ENCODE results near the gene P2RY8. TPM values are rescaled to one million over a fixed set of nuclear protein-coding genes. Genes with fewer than 3 reads are reported as not detected.

The P2RY8 gene
- total RNA-seq, 3 donors from 2014 or later (not counting 1 experiment from before 2014, with no cell fraction given) = 73.7 to 114 (median 107) TPM

DNA sequence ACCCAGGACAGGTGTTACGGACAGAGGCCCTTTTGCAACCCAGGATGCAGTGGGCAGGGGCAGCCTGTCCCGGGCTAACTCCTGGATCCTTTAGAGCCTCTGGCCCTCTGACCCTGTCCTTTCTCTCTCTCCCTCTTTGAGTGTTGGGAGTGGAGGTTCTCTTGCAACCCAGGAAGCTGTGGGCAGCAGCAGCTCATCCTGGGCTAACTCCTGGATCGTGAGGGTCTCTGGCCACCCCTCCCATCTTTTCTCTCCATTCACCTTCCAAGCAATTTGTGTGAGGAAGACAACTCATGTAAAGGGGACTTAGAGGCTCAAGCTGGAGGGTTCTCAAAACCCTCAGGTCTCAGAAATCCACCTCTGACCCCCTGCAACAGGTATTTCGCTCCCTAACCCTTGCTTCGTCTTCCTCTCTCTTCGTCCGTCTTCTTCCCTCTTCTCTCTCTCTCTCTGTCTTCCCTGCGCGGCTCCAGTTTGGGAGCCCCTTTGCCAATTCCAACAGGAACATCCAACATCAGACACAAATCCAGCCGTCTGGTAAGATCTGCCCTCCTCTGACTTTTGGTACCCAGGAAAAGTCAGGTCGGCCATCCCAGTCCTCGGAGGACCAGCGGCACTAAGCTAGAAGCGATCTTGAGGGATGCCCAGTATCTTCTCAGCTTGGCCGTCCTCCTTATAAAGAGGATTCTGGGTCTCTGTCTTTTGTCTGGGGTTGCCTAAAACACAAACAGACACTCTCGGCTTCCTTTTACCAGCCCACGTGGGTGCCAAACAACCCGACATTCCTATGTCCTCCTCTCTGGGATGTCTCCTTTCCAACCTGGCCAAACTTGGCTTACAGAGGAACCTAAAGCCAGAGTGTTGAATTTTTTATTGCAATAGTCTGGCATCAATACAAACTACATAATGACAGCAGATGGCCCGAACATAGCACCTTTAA, 92.2 kb downstream of the P2RY8 start:
- no peak for ATAC-seq
- 97% methylated on average over 19 of the region's 19 CpGs for WGBS (ENCODE audit: insufficient coverage)
- H3K27me3 Mint-ChIP-seq (ENCODE audit: low read depth in 2 of 2) = no peaks in the 10 kb centered on the region

DNA sequence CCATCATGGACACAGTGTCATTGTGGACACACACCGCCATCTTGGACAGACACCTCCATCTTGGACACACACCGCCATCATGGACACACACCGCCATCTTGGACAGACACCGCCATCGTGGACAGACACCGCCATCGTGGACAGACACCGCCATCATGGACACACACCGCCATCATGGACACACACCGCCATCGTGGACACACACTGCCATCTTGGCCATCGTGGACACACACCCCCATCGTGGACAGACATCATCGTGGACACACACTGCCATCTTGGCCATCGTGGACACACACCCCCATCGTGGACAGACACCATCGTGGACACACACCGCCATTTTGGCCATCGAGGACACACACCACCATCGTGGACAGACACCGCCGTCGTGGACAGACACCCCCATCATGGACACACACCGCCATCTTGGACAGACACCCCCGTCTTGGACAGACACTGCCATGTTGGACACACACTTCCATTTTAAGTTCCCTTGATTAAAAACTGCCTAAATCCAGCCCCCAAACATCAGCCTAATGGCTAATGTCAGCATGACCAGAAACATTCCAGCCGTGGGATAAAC, 93.4 kb downstream of the P2RY8 start:
- Mint-ChIP-seq H3K36me3 (peaks cover 4% of the 10 kb centered on the region), H3K9me3 (peaks cover 4 to 10% of the 10 kb centered on the region in 2 donors), H3K4me1 (peaks cover 37 to 39% of the 10 kb centered on the region in 2 donors), H3K4me3 (no peak overlapping the region), H3K27ac (peak overlapping the region; percentile 27 to 60), H3K27me3 (ENCODE audit: low read depth in 2 of 2) (no peaks in the 10 kb centered on the region)
- no peak for DNase-seq
- WGBS (ENCODE audit: insufficient coverage) = 89% methylated on average over 26 of the region's 26 CpGs
- H3K27ac ChIP-seq (ENCODE audit: low read length) = no peak overlapping the region
- no peak for ATAC-seq
- peaks cover 8% of the 10 kb centered on the region for H3K4me1 ChIP-seq (ENCODE audit: control insufficient read depth, insufficient read depth, low read length)
- intact Hi-C loops (cut with micrococcal nuclease) = no loop called here
- H3K9me3 ChIP-seq (ENCODE audit: control insufficient read depth, insufficient read depth, low read length) = peaks cover 12% of the 10 kb centered on the region
- TF ChIP-seq CTCF (IDR thresholded peaks at IDR 0.05) = no peak
- peaks cover 6% of the 10 kb centered on the region for H3K36me3 ChIP-seq (ENCODE audit: control insufficient read depth, insufficient read depth, low read length)
- no peak overlapping the region for H3K4me3 ChIP-seq (ENCODE audit: low read length)
- H3K27me3 ChIP-seq (ENCODE audit: control insufficient read depth, insufficient read depth, low read length) = no peaks in the 10 kb centered on the region

More for the DNA sequence above, 92.2 kb downstream of the P2RY8 start:
- DNase-seq = no peak
- H3K4me3 Mint-ChIP-seq = no peak overlapping the region
- H3K27me3 ChIP-seq (ENCODE audit: control insufficient read depth, insufficient read depth, low read length) = no peaks in the 10 kb centered on the region
- peaks cover 10% of the 10 kb centered on the region in 2 donors for H3K9me3 Mint-ChIP-seq
- no peak for TF ChIP-seq CTCF (IDR thresholded peaks at IDR 0.05)
- no peak overlapping the region for H3K4me3 ChIP-seq (ENCODE audit: low read length)
- intact Hi-C loops (cut with micrococcal nuclease) = no loop called here
- peaks cover 45 to 52% of the 10 kb centered on the region in 2 donors for H3K4me1 Mint-ChIP-seq
- peaks cover 7% of the 10 kb centered on the region for H3K36me3 Mint-ChIP-seq
- no peaks in the 10 kb centered on the region for H3K36me3 ChIP-seq (ENCODE audit: control insufficient read depth, insufficient read depth, low read length)
- H3K9me3 ChIP-seq (ENCODE audit: control insufficient read depth, insufficient read depth, low read length) = peaks cover 12% of the 10 kb centered on the region
- peaks cover 8% of the 10 kb centered on the region for H3K4me1 ChIP-seq (ENCODE audit: control insufficient read depth, insufficient read depth, low read length)
- H3K27ac ChIP-seq (ENCODE audit: low read length) = no peak overlapping the region
- peak overlapping the region; percentile 27 to 60 for H3K27ac Mint-ChIP-seq

DNA sequence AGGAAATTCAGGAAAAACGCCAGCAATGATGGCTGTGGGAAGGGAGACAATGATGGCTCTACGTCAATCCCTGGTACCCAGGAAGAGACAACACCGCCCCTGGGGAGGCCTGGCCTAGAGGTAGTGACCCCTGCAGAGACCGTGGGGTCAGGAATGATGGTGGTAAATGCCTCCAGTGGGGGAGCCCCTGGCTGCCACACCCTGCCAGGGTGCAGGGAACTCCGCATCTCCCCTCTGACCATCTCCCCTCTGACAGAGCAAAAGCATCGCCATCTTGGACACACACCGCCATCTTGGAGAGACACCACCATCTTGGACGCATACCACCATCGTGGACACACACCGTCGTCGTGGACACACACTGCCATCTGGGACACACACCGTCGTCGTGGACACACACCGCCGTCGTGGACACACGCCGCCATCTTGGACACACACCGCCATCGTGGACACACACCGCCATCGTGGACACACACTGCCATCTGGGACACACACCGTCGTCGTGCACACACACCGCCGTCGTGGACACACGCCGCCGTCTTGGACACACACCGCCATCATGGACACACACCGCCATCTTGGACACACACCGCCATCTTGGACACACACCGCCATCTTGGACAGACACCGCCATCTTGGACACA, 94.1 kb downstream of the P2RY8 start:
- WGBS (ENCODE audit: insufficient coverage) = 88% methylated on average over 36 of the region's 38 CpGs
- no peak overlapping the region for H3K4me3 Mint-ChIP-seq

More for the DNA sequence above, 94.1 kb downstream of the P2RY8 start:
- peak overlapping the region in 1 of 2 donors; percentile 45 for H3K27ac Mint-ChIP-seq
- no peak overlapping the region for H3K27ac ChIP-seq (ENCODE audit: low read length)
- peaks cover 9% of the 10 kb centered on the region for H3K36me3 ChIP-seq (ENCODE audit: control insufficient read depth, insufficient read depth, low read length)
- no peak for DNase-seq
- no peaks in the 10 kb centered on the region for H3K36me3 Mint-ChIP-seq
- H3K27me3 Mint-ChIP-seq (ENCODE audit: low read depth in 2 of 2) = no peaks in the 10 kb centered on the region
- H3K4me3 ChIP-seq (ENCODE audit: low read length) = no peak overlapping the region
- H3K9me3 Mint-ChIP-seq = peaks cover 3 to 5% of the 10 kb centered on the region in 2 donors
- TF ChIP-seq CTCF (IDR thresholded peaks at IDR 0.05) = no peak
- H3K4me1 ChIP-seq (ENCODE audit: control insufficient read depth, insufficient read depth, low read length) = peaks cover 8% of the 10 kb centered on the region
- peaks cover 12% of the 10 kb centered on the region for H3K9me3 ChIP-seq (ENCODE audit: control insufficient read depth, insufficient read depth, low read length)
- intact Hi-C loops (cut with micrococcal nuclease) = no loop called here
- no peaks in the 10 kb centered on the region for H3K27me3 ChIP-seq (ENCODE audit: control insufficient read depth, insufficient read depth, low read length)
- ATAC-seq = no peak
- H3K4me1 Mint-ChIP-seq = peaks cover 29 to 32% of the 10 kb centered on the region in 2 donors
